ENCODE measurements around the gene ZNF708. TPM values are rescaled to one million over a fixed set of nuclear protein-coding genes. Genes with fewer than 3 reads are reported as not detected.
A peak's percentile ranks its signal among the peaks of the same experiment; 100 is the strongest.
"Not testable (repeated sequence)": the region's sequence is repeated elsewhere in the genome, so short reads cannot be mapped to it uniquely, and the experiment has no call there.

The ZNF708 gene
- total RNA-seq, 2 experiments from 2014 or later = 9.2 to 9.3 TPM

DNA sequence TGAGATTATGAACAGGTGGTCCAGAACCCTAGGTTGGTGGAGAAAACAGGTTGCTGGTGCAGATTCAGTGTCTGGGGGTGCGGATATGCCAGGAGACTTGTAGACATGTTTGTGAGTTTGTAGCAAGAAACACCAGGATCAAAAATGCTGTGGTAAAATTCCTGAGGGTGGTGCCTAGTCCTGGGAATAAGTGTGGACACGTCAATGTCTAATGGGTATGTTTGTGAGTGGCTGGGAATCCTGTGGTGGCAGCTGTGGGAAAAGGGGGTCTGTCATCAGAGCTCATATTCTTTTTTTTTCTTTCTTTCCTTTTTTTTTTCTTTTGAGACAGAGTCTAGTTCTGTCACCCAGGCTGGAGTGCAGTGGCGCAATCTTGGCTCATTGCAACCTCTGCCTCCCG, 7.2 kb downstream of the ZNF708 start:
- Mint-ChIP-seq H3K36me3 (ENCODE audit: low read depth) (peaks cover 61% of the 10 kb centered on the region), H3K4me3 (no peak overlapping the region), H3K27me3 (no peaks in the 10 kb centered on the region), H3K27ac (peak overlapping the region; percentile 16), H3K9me3 (peaks cover 11% of the 10 kb centered on the region), H3K4me1 (ENCODE audit: low read depth) (peaks cover 70% of the 10 kb centered on the region)
- POLR2A ChIA-PET = interaction anchor here (1.2 kb wide), 1 partner anchor 74 kb away, joined by 3 read pairs; no protein-coding TSS in a partner anchor
- DNase-seq (no peak), ATAC-seq (no peak)
- CTCF ChIA-PET = no interaction called here
- intact Hi-C loops (cut with micrococcal nuclease) = no loop called here
- no peak for TF ChIP-seq CTCF (IDR thresholded peaks at IDR 0.05)

- Mint-ChIP-seq H3K9me3 (peaks cover 7% of the 10 kb centered on the region), H3K36me3 (ENCODE audit: low read depth) (peaks cover 55% of the 10 kb centered on the region), H3K27ac (peak overlapping the region; percentile 48), H3K4me1 (ENCODE audit: low read depth) (peaks cover 66% of the 10 kb centered on the region), H3K27me3 (no peaks in the 10 kb centered on the region), H3K4me3 (no peak overlapping the region)
- ChIA-PET POLR2A (no interaction called here), CTCF (no interaction called here)
- TF ChIP-seq CTCF (IDR thresholded peaks at IDR 0.05) = no peak
- ATAC-seq = peak; percentile 34
- intact Hi-C loops (cut with micrococcal nuclease) = no loop called here
- DNase-seq = peak; percentile 42
Observed at GRCh38 chr19:21321134-21321533, 8.1 kb downstream of the ZNF708 start.

DNA sequence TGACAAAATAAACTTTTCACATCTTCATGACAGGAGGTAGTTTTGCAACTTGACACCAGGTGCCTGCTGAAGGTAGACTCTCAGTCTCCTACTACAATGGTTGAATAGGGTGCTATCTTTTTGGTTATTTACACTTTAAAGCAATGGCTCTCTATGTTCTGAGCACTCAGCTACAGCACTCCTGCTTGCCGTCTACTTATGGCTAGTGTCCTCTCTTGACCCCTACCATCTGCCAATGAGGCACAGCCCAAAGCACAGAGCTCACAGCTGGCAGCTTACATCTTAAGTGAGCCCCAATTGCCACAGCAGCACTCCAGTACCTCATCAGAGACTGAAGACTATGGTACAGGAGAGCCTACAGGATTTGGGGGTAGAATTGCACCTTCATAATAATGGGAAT, 11.4 kb downstream of the ZNF708 start:
- no peak for DNase-seq
- ATAC-seq = no peak
- peak overlapping the region; percentile 52 for H3K27ac Mint-ChIP-seq
- ChIA-PET POLR2A (interaction anchor here (2.2 kb wide), 1 partner anchor 11 kb away, joined by 10 read pairs; the partner anchor contains the start of gene ZNF708), CTCF (no interaction called here)
- no peaks in the 10 kb centered on the region for H3K9me3 Mint-ChIP-seq
- intact Hi-C loops (cut with micrococcal nuclease) = no loop called here
- peaks cover 37% of the 10 kb centered on the region for H3K36me3 Mint-ChIP-seq (ENCODE audit: low read depth)
- H3K4me3 Mint-ChIP-seq = no peak overlapping the region
- no peak for TF ChIP-seq CTCF (IDR thresholded peaks at IDR 0.05)
- H3K4me1 Mint-ChIP-seq (ENCODE audit: low read depth) = peaks cover 56% of the 10 kb centered on the region
- no peaks in the 10 kb centered on the region for H3K27me3 Mint-ChIP-seq

DNA sequence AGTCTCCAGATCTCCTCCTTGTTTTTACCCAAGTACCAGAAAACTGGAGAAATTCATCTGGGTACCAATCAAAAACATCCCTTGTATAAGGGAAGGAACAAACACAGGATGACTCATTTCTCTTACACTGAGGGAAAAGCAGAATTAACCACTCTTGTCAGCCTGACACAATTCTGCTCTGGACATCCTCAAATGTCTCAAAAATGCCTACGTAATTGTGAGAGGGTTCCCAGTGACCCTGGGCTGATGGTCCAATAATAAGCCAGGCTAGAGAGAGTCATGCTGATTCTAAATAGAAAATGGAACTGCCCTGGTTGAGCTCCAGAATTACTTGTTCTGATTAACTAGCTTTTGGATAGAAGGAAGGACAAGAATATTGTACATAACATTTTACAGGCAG, 14.5 kb downstream of the ZNF708 start:
- peak overlapping the region; percentile 48 for H3K27ac Mint-ChIP-seq
- DNase-seq = no peak
- intact Hi-C loops (cut with micrococcal nuclease) = no loop called here
- ChIA-PET POLR2A (interaction anchor here (0.6 to 1.3 kb wide), 4 partner anchors 14 to 110 kb away, joined by 3 to 4 read pairs (median 4); partner anchors contain the start of genes ZNF493 and ZNF708), CTCF (no interaction called here)
- H3K27me3 Mint-ChIP-seq = no peaks in the 10 kb centered on the region
- H3K9me3 Mint-ChIP-seq = no peaks in the 10 kb centered on the region
- ATAC-seq = no peak
- H3K4me1 Mint-ChIP-seq (ENCODE audit: low read depth) = peaks cover 40% of the 10 kb centered on the region
- peaks cover 24% of the 10 kb centered on the region for H3K36me3 Mint-ChIP-seq (ENCODE audit: low read depth)
- TF ChIP-seq CTCF (IDR thresholded peaks at IDR 0.05) = no peak
- H3K4me3 Mint-ChIP-seq = no peak overlapping the region

DNA sequence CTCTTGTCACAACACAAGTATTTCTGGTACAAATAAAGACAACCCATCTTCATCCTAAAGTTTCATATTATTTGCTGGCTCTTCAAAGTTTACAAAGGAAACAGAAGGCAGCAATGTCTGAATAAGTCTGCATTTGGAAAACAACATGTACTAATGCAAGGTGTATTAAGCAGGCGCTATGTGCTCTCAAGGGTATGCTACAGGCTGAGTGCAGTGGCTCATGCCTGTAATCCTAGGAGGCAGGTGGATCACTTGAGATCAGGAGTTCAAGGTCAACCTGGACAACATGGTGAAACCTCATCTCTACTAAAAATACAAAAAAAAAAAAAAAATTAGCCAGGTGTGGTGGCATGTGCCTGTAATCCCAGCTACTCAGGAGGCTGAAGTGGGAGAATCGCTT, 16.4 kb downstream of the ZNF708 start:
- ATAC-seq; intact Hi-C loops (cut with micrococcal nuclease); H3K27me3 Mint-ChIP-seq; POLR2A ChIA-PET; CTCF ChIA-PET; H3K4me3 Mint-ChIP-seq; DNase-seq; H3K9me3 Mint-ChIP-seq: not testable (repeated sequence)
- peaks cover 38% of the 10 kb centered on the region for H3K4me1 Mint-ChIP-seq (ENCODE audit: low read depth)
- peaks cover 31% of the 10 kb centered on the region for H3K36me3 Mint-ChIP-seq (ENCODE audit: low read depth)
- peak overlapping the region; percentile 16 for H3K27ac Mint-ChIP-seq

GRCh38 chr19:21308773-21309172, 20.4 kb downstream of the ZNF708 start:
- H3K27ac Mint-ChIP-seq = peak overlapping the region; percentile 62
- H3K4me3 Mint-ChIP-seq = no peak overlapping the region
- no peak for ATAC-seq
- TF ChIP-seq CTCF (IDR thresholded peaks at IDR 0.05) = no peak
- H3K9me3 Mint-ChIP-seq = peaks cover 5% of the 10 kb centered on the region
- H3K27me3 Mint-ChIP-seq = no peaks in the 10 kb centered on the region
- peaks cover 16% of the 10 kb centered on the region for H3K4me1 Mint-ChIP-seq (ENCODE audit: low read depth)
- DNase-seq = no peak
- CTCF ChIA-PET = no interaction called here
- POLR2A ChIA-PET = no interaction called here
- intact Hi-C loops (cut with micrococcal nuclease) = no loop called here
- H3K36me3 Mint-ChIP-seq (ENCODE audit: low read depth) = peaks cover 53% of the 10 kb centered on the region

DNA sequence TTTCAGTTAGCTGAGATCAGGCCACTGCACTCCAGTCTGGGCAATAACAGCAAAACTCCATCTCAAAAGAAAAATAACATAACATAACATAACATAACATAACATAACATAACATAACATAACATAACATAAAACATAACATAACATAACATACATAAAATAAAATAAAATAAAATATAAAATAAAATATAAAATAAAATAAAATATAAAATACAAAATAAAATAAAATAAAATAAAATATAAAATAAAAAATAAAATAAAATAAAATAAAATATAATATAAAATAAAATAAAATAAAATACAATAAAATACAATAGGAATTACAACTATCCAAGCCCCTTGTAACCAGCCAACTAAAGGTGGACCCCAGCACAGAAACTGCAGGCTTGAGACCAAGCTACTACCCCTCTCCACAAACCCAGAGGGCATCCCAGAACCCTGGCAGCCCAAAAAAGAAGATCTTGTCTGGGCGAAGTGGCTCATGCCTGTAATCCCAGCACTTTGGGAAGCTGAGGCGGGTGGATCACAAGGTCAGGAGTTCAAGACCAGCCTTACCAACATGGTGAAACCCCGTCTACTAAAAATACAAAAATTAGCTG, 22.2 kb downstream of the ZNF708 start:
- ATAC-seq; H3K27ac Mint-ChIP-seq; H3K9me3 Mint-ChIP-seq; CTCF ChIA-PET; intact Hi-C loops (cut with micrococcal nuclease); DNase-seq; H3K4me3 Mint-ChIP-seq; H3K27me3 Mint-ChIP-seq: not testable (repeated sequence)
- Mint-ChIP-seq H3K36me3 (ENCODE audit: low read depth) (peaks cover 56% of the 10 kb centered on the region), H3K4me1 (ENCODE audit: low read depth) (peaks cover 11% of the 10 kb centered on the region)
- POLR2A ChIA-PET = interaction anchor here (1.4 kb wide), 1 partner anchor 8 kb away, joined by 4 read pairs; no protein-coding TSS in a partner anchor

DNA sequence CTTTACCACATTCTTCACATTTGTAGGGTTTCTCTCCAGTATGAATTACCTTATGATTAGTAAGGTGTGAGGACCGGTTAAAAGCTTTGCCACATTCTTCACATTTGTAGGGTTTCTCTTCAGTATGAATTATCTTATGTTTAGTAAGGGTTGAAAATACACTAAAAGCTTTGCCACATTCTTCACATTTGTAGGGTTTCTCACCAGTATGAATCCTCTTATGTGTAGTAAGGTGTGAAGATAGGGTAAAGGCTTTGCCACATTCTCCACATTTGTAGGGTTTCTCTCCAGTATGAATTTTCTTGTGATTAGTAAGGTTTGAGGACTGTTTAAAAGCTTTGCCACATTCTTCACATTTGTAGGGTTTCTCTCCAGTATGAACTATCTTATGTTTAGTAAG, 35.4 kb downstream of the ZNF708 start:
- POLR2A ChIA-PET; H3K27ac Mint-ChIP-seq; H3K4me1 Mint-ChIP-seq (ENCODE audit: low read depth); H3K27me3 Mint-ChIP-seq; H3K4me3 Mint-ChIP-seq; ATAC-seq; DNase-seq; intact Hi-C loops (cut with micrococcal nuclease); CTCF ChIA-PET: not testable (repeated sequence)
- Mint-ChIP-seq H3K9me3 (peaks cover 33% of the 10 kb centered on the region), H3K36me3 (ENCODE audit: low read depth) (peaks cover 61% of the 10 kb centered on the region)
